Measurements from ENCODE around the gene CPNE1. TPM values are rescaled to one million over a fixed set of nuclear protein-coding genes. Genes with fewer than 3 reads are reported as not detected.
A peak's percentile ranks its signal among the peaks of the same experiment; 100 is the strongest.

The CPNE1 gene
- total RNA-seq, 2 donors from 2014 or later = 39.2 to 60.4 TPM

- Histone ChIP-seq H3K36me3 (peaks cover 57% of the 10 kb centered on the region), H3K9me3 (no peaks in the 10 kb centered on the region), H3K27ac (no peak overlapping the region), H3K4me3 (no peak overlapping the region), H3K27me3 (no peaks in the 10 kb centered on the region), H3K4me1 (no peaks in the 10 kb centered on the region)
- no peak for DNase-seq (ENCODE audit: low spot score)
- TF ChIP-seq CTCF (IDR thresholded peaks at IDR 0.05) = no peak
Measured at GRCh38 chr20:35625584-35626385, 38.9 kb downstream of the CPNE1 start.

- Histone ChIP-seq H3K4me1 (peaks cover 0 to 29% of the 10 kb centered on the region in 2 donors), H3K36me3 (peaks cover 18% of the 10 kb centered on the region), H3K4me3 (no peak overlapping the region), H3K27me3 (no peaks in the 10 kb centered on the region), H3K27ac (no peak overlapping the region), H3K9me3 (no peaks in the 10 kb centered on the region)
- no peak for TF ChIP-seq CTCF (IDR thresholded peaks at IDR 0.05)
- no peak for DNase-seq (ENCODE audit: low spot score)
Measured at GRCh38 chr20:35621560-35621946, 43.1 kb downstream of the CPNE1 start.

GRCh38 chr20:35620818-35621559, 43.7 kb downstream of the CPNE1 start:
- H3K9me3 ChIP-seq = no peaks in the 10 kb centered on the region
- H3K27me3 ChIP-seq = no peaks in the 10 kb centered on the region
- no peak for TF ChIP-seq CTCF (IDR thresholded peaks at IDR 0.05)
- H3K27ac ChIP-seq = no peak overlapping the region
- DNase-seq (ENCODE audit: low spot score) = no peak
- H3K4me1 ChIP-seq = peaks cover 0 to 29% of the 10 kb centered on the region in 2 donors
- H3K36me3 ChIP-seq = peaks cover 13% of the 10 kb centered on the region
- H3K4me3 ChIP-seq = no peak overlapping the region

GRCh38 chr20:35619196-35620095, 45.3 kb downstream of the CPNE1 start:
- no peaks in the 10 kb centered on the region for H3K27me3 ChIP-seq
- H3K36me3 ChIP-seq = no peaks in the 10 kb centered on the region
- H3K9me3 ChIP-seq = no peaks in the 10 kb centered on the region
- peak overlapping the region; percentile 23 to 94 for H3K27ac ChIP-seq
- peak overlapping the region; percentile 41 to 69 for H3K4me3 ChIP-seq
- TF ChIP-seq CTCF (IDR thresholded peaks at IDR 0.05) = peak in 1 of 2 donors; percentile 50
- H3K4me1 ChIP-seq = peaks cover 0 to 36% of the 10 kb centered on the region in 2 donors
- DNase-seq (ENCODE audit: low spot score) = peak; percentile 79

- Histone ChIP-seq H3K4me3 (peak overlapping the region; percentile 41 to 69), H3K36me3 (no peaks in the 10 kb centered on the region), H3K27me3 (no peaks in the 10 kb centered on the region), H3K4me1 (peaks cover 0 to 36% of the 10 kb centered on the region in 2 donors), H3K9me3 (no peaks in the 10 kb centered on the region), H3K27ac (peak overlapping the region; percentile 90 to 94)
- peak; percentile 67 for DNase-seq (ENCODE audit: low spot score)
- TF ChIP-seq CTCF (IDR thresholded peaks at IDR 0.05) = no peak
Measured at GRCh38 chr20:35618263-35619131, 46.2 kb downstream of the CPNE1 start.

Data from right atrium auricular region (tissue), 2 donors.